Colonic mucosa (tissue), 4 donors: ENCODE results near the gene AKAP6. TPM values are rescaled to one million over a fixed set of nuclear protein-coding genes. Genes with fewer than 3 reads are reported as not detected.
A peak's percentile ranks its signal among the peaks of the same experiment; 100 is the strongest.

ENCODE experiments used
- DNase-seq: peaks from one replicate; pipeline ENCODE4 v3.0.0-alpha.2; 2020
- H3K27ac ChIP-seq: fragments of 200-600 bp; one replicate; pipeline ENCODE4 v1.8.0; 2021
- H3K27me3 ChIP-seq: fragments of 200-600 bp; one replicate; pipeline ENCODE4 v1.8.0; 2021
- H3K36me3 ChIP-seq: fragments of 200-600 bp; one replicate; pipeline ENCODE4 v1.8.0; 2021
- H3K4me1 ChIP-seq: fragments of 200-600 bp; one replicate; pipeline ENCODE4 v1.8.0; 2021; ENCODE audit warnings: mild to moderate bottlenecking
- H3K4me3 ChIP-seq: fragments of 200-600 bp; one replicate; pipeline ENCODE4 v1.8.0; 2021
- H3K9ac ChIP-seq, 2 donors: one replicate each; pipeline ENCODE4 v1.7.0; 2013; ENCODE audit warnings: control low read depth in 2 of 2, low read depth in 2 of 2, low read length in 2 of 2
- H3K9me3 ChIP-seq: fragments of 200-600 bp; one replicate; pipeline ENCODE4 v1.8.0; 2021
- CTCF ChIP-seq: fragments of 200-600 bp; IDR thresholded peaks from one replicate; pipeline ENCODE4 v1.8.0; 2022; ENCODE audit warnings: antibody characterized with exemption, mild to moderate bottlenecking
- intact Hi-C: fragments of 100-400 bp; cut with DNase I; formaldehyde crosslinking; loops from one replicate; pipeline ENCODE4 v1.14.1; 2022
- total RNA-seq, 2 donors: library from RNA; stranded (reverse); fragmentation: NEBNext Ultra II Directional in 1 of 2; extraction: Animal tissue kit (Norgen Biotek cat#: 25700) in 1 of 2; gene quantifications; one replicate each; pipeline ENCODE4 v1.2.1, GENCODE V29; 2021
- donor health status: healthy.
- donor health status: DM: no; HTN: no; CAD: no.
- donor health status: DM: no; HTN: no; CAD: no.

AKAP6 gene
- total RNA-seq, 2 donors from 2014 or later, result 1.3 to 10.3 TPM

- no peaks in the 10 kb centered on the region for H3K36me3 ChIP-seq
- no peaks in the 10 kb centered on the region for H3K27me3 ChIP-seq
- no peak overlapping the region for H3K9ac ChIP-seq
- no peak overlapping the region for H3K4me3 ChIP-seq
- H3K9me3 ChIP-seq, result no peaks in the 10 kb centered on the region
- no peak for TF ChIP-seq CTCF
- H3K4me1 ChIP-seq, result no peaks in the 10 kb centered on the region
- intact Hi-C loops, result loop anchor here (5.0 kb wide), 2 partner anchors 215 to 405 kb away; no protein-coding TSS in a partner anchor
- H3K27ac ChIP-seq, result peak overlapping the region; percentile 13
- no peak for DNase-seq
These were observed 143.7 kb downstream of the AKAP6 start for GRCh38 chr14:32472512-32473463.

- intact Hi-C loops, result loop anchor here (5.0 kb wide), 2 partner anchors 216 to 406 kb away; no protein-coding TSS in a partner anchor
- no peak for TF ChIP-seq CTCF
- Histone ChIP-seq H3K9ac (no peak overlapping the region), H3K4me3 (no peak overlapping the region), H3K4me1 (no peaks in the 10 kb centered on the region), H3K9me3 (no peaks in the 10 kb centered on the region), H3K27ac (no peak overlapping the region), H3K36me3 (no peaks in the 10 kb centered on the region), H3K27me3 (no peaks in the 10 kb centered on the region)
- DNase-seq, result peak; percentile 20
These were observed 144.4 kb downstream of the AKAP6 start for GRCh38 chr14:32473464-32473855.

GRCh38 chr14:32474478-32475195, 145.5 kb downstream of the AKAP6 start:
- Histone ChIP-seq H3K4me1 (no peaks in the 10 kb centered on the region), H3K4me3 (no peak overlapping the region), H3K9ac (no peak overlapping the region), H3K9me3 (no peaks in the 10 kb centered on the region), H3K27ac (no peak overlapping the region), H3K36me3 (no peaks in the 10 kb centered on the region), H3K27me3 (no peaks in the 10 kb centered on the region)
- intact Hi-C loops, result loop anchor here (5.0 kb wide), 2 partner anchors 217 to 407 kb away; no protein-coding TSS in a partner anchor
- TF ChIP-seq CTCF, result no peak
- no peak for DNase-seq

GRCh38 chr14:32476532-32476931, 147.4 kb downstream of the AKAP6 start:
- Histone ChIP-seq H3K9ac (no peak overlapping the region), H3K27me3 (no peaks in the 10 kb centered on the region), H3K9me3 (no peaks in the 10 kb centered on the region), H3K27ac (no peak overlapping the region), H3K36me3 (no peaks in the 10 kb centered on the region), H3K4me3 (no peak overlapping the region), H3K4me1 (no peaks in the 10 kb centered on the region)
- no peak for TF ChIP-seq CTCF
- intact Hi-C loops, result no loop called here
- no peak for DNase-seq

GRCh38 chr14:32477396-32477795, 148.3 kb downstream of the AKAP6 start:
- DNase-seq, result no peak
- no peak overlapping the region for H3K4me3 ChIP-seq
- no peaks in the 10 kb centered on the region for H3K27me3 ChIP-seq
- no peak for TF ChIP-seq CTCF
- no peaks in the 10 kb centered on the region for H3K36me3 ChIP-seq
- H3K9ac ChIP-seq, result no peak overlapping the region
- H3K9me3 ChIP-seq, result no peaks in the 10 kb centered on the region
- intact Hi-C loops, result no loop called here
- no peaks in the 10 kb centered on the region for H3K4me1 ChIP-seq
- H3K27ac ChIP-seq, result no peak overlapping the region
